Liver (tissue), 9 donors: ENCODE results near the gene TMEM187. TPM values are rescaled to one million over a fixed set of nuclear protein-coding genes. Genes with fewer than 3 reads are reported as not detected.

ENCODE experiments used
- DNase-seq: peaks from one replicate; pipeline ENCODE4 v3.0.0-alpha.2; 2017; ENCODE audit warnings: low spot score
- H3K27ac ChIP-seq, 2 donors: one replicate each; pipeline ENCODE4 v1.7.0; 2013; ENCODE audit warnings: inconsistent platforms in 2 of 2, low read length in 2 of 2, control low read depth in 1 of 2, low read depth in 1 of 2, mild to moderate bottlenecking in 1 of 2
- H3K27me3 ChIP-seq, 4 donors: one replicate each; pipeline versions ENCODE4 v1.6.1 to v1.7.0; 2013; ENCODE audit warnings: low read length in 3 of 4, inconsistent platforms in 1 of 4, mild to moderate bottlenecking in 1 of 4, moderate library complexity in 1 of 4; ENCODE audit not compliant: control insufficient read depth in 4 of 4, insufficient read depth in 4 of 4
- H3K36me3 ChIP-seq, 4 donors: one replicate each; pipeline versions ENCODE4 v1.6.1 to v1.7.0; 2013; ENCODE audit warnings: low read length in 3 of 4, mild to moderate bottlenecking in 3 of 4, low read depth in 1 of 4, moderate library complexity in 1 of 4; ENCODE audit not compliant: control insufficient read depth in 4 of 4, insufficient read depth in 3 of 4
- H3K4me1 ChIP-seq, 4 donors: one replicate each; pipeline versions ENCODE4 v1.6.1 to v1.7.0; 2013; ENCODE audit warnings: low read length in 3 of 4, mild to moderate bottlenecking in 3 of 4, moderate library complexity in 1 of 4; ENCODE audit not compliant: control insufficient read depth in 4 of 4, insufficient read depth in 4 of 4
- H3K4me3 ChIP-seq, 3 donors: one replicate each; pipeline versions ENCODE4 v1.6.1 to v1.7.0; 2013; ENCODE audit warnings: low read length in 3 of 3, control low read depth in 1 of 3, low read depth in 1 of 3, mild to moderate bottlenecking in 1 of 3
- H3K9ac ChIP-seq, 2 donors: one replicate each; pipeline ENCODE4 v1.7.0; 2013; ENCODE audit warnings: low read length in 2 of 2, mild to moderate bottlenecking in 2 of 2, moderate library complexity in 2 of 2, control low read depth in 1 of 2, low read depth in 1 of 2
- H3K9me3 ChIP-seq, 4 donors: one replicate each; pipeline versions ENCODE4 v1.6.1 to v1.7.0; 2013; ENCODE audit warnings: low read length in 3 of 4; ENCODE audit not compliant: control insufficient read depth in 4 of 4
- ATF3 ChIP-seq: IDR thresholded peaks from 2 replicates; pipeline ENCODE4 v1.6.1; 2016; ENCODE audit warnings: antibody characterized with exemption
- FOXA2 ChIP-seq: IDR thresholded peaks from 2 replicates; pipeline ENCODE4 v1.6.1; 2016; ENCODE audit warnings: antibody characterized with exemption
- GABPA ChIP-seq, 2 donors: IDR thresholded peaks in 1 of 2; conservative IDR thresholded peaks in 1 of 2; 2 replicates each; pipeline ENCODE4 v1.6.1; 2016; ENCODE audit warnings: antibody characterized with exemption in 2 of 2, mild to moderate bottlenecking in 1 of 2, moderate library complexity in 1 of 2
- HNF4A ChIP-seq, 2 donors: conservative IDR thresholded peaks; 2 replicates each; pipeline ENCODE4 v1.6.1; 2016; ENCODE audit warnings: antibody characterized with exemption in 2 of 2, mild to moderate bottlenecking in 2 of 2
- HNF4G ChIP-seq: IDR thresholded peaks from 2 replicates; pipeline ENCODE4 v1.6.1; 2016; ENCODE audit warnings: antibody characterized with exemption
- JUND ChIP-seq, 2 donors: IDR thresholded peaks; 2 replicates each; pipeline ENCODE4 v1.6.1; 2016; ENCODE audit warnings: antibody characterized with exemption in 2 of 2
- MAX ChIP-seq: IDR thresholded peaks from 2 replicates; pipeline ENCODE4 v1.6.1; 2016; ENCODE audit warnings: antibody characterized with exemption
- NR2F2 ChIP-seq: IDR thresholded peaks from 2 replicates; pipeline ENCODE4 v1.6.1; 2016; ENCODE audit warnings: antibody characterized with exemption
- RXRA ChIP-seq, 2 donors: IDR thresholded peaks; 2 replicates each; pipeline ENCODE4 v1.6.1; 2017 to 2018; ENCODE audit warnings: antibody characterized with exemption in 2 of 2, mild to moderate bottlenecking in 1 of 2
- TAF1 ChIP-seq: conservative IDR thresholded peaks from 2 replicates; pipeline ENCODE4 v1.6.1; 2016; ENCODE audit warnings: antibody characterized with exemption, mild to moderate bottlenecking
- ZBTB33 ChIP-seq: IDR thresholded peaks from 2 replicates; pipeline ENCODE4 v1.6.1; 2016; ENCODE audit warnings: antibody characterized with exemption
- WGBS: extraction: QIAGEN DNeasy Blood & Tissue Kit; methylation state at CpG from one replicate; pipeline ENCODE4 v1.1.7; 2013; 5-methylcytosine and 5-hydroxymethylcytosine counted together
- polyA plus RNA-seq, 2 donors: library from polyadenylated mRNA; stranded (reverse) in 1 of 2; unstranded in 1 of 2; fragments of 200-250 nt in 1 of 2; fragments of >200 nt in 1 of 2; fragmentation: Nextera tagmentation in 1 of 2; extraction: Ambion mirVana in 1 of 2; gene quantifications; one replicate each; pipeline versions ENCODE4 v1.2.1 to v1.2.3, GENCODE V29; 2013 to 2015
- total RNA-seq, 2 donors: library from RNA; depleted of rRNA; stranded (reverse); fragments of >200 nt; gene quantifications; one replicate each; pipeline ENCODE4 v1.2.3, GENCODE V29; 2014
- donor health status: healthy.
- donor health status: healthy.
- donor health status: healthy.
- donor health status: healthy.
- donor health status: healthy.

Gene TMEM187
- total and polyA plus RNA-seq, 4 donors, result 2.9 to 5.8 (median 4.1) TPM

- no peak for TF ChIP-seq ZBTB33
- TF ChIP-seq HNF4A (conservative IDR thresholded peaks at IDR 0.05), result peak in 1 of 2 donors; percentile 47
- no peak for TF ChIP-seq ATF3
Observed at GRCh38 chrX:153947009-153947769, 25.4 kb upstream of the TMEM187 start (continued).

- H3K4me1 ChIP-seq, result peaks cover 0 to 5% (median 0%) of the 10 kb centered on the region in 4 donors
- H3K4me3 ChIP-seq, result no peak overlapping the region
- TF ChIP-seq TAF1 (no peak), NR2F2 (peak; percentile 58)
- H3K9ac ChIP-seq, result no peak overlapping the region
- H3K27me3 ChIP-seq, result no peaks in the 10 kb centered on the region
- 78% methylated on average over 10 of the region's 10 CpGs for WGBS
- no peak overlapping the region for H3K27ac ChIP-seq
- H3K9me3 ChIP-seq, result no peaks in the 10 kb centered on the region
- no peak for DNase-seq
- H3K36me3 ChIP-seq, result peaks cover 6 to 37% (median 17%) of the 10 kb centered on the region in 4 donors
Observed at GRCh38 chrX:153948002-153948466, 24.5 kb upstream of the TMEM187 start.

- Histone ChIP-seq H3K9ac (no peak overlapping the region), H3K4me3 (no peak overlapping the region), H3K27me3 (no peaks in the 10 kb centered on the region), H3K4me1 (peaks cover 0 to 5% (median 0%) of the 10 kb centered on the region in 4 donors), H3K36me3 (peaks cover 6 to 45% (median 18%) of the 10 kb centered on the region in 4 donors), H3K27ac (peak overlapping the region in 1 of 2 donors; percentile 12), H3K9me3 (no peaks in the 10 kb centered on the region)
- 73% methylated on average over 30 of the region's 30 CpGs for WGBS
- TF ChIP-seq FOXA2 (no peak), NR2F2 (no peak), RXRA (IDR thresholded peaks at IDR 0.05) (no peak), MAX (no peak)
- DNase-seq, result no peak
Observed at GRCh38 chrX:153948847-153949805, 23.4 kb upstream of the TMEM187 start.

GRCh38 chrX:153950127-153950526 is 22.4 kb upstream of the TMEM187 start:
- 76% methylated on average over 19 of the region's 19 CpGs for WGBS
- Histone ChIP-seq H3K4me3 (no peak overlapping the region), H3K9me3 (no peaks in the 10 kb centered on the region)

More at GRCh38 chrX:153950127-153950526, 22.4 kb upstream of the TMEM187 start:
- H3K27ac ChIP-seq, result no peak overlapping the region
- no peak for TF ChIP-seq TAF1
- no peak for TF ChIP-seq JUND (IDR thresholded peaks at IDR 0.05)
- TF ChIP-seq HNF4G, result no peak
- TF ChIP-seq GABPA (IDR thresholded peaks at IDR 0.05 in 1 of 2, conservative IDR thresholded peaks at IDR 0.05 in 1 of 2), result no peak
- TF ChIP-seq RXRA (IDR thresholded peaks at IDR 0.05), result no peak
- no peak for DNase-seq
- no peaks in the 10 kb centered on the region for H3K27me3 ChIP-seq
- H3K36me3 ChIP-seq, result peaks cover 6 to 53% (median 20%) of the 10 kb centered on the region in 4 donors
- no peak overlapping the region for H3K9ac ChIP-seq
- H3K4me1 ChIP-seq, result peaks cover 0 to 5% (median 0%) of the 10 kb centered on the region in 4 donors
